NCI-H187 treated with DMSO at 0.1 percent for 48 hours (cell line): ENCODE results near the gene SPOCK1.
A peak's percentile ranks its signal among the peaks of the same experiment; 100 is the strongest.

ENCODE experiments used
- DNase-seq: peaks from one replicate; lab custom pipeline; 2025; lab: John Stamatoyannopoulos, UW

SPOCK1 gene

DNA sequence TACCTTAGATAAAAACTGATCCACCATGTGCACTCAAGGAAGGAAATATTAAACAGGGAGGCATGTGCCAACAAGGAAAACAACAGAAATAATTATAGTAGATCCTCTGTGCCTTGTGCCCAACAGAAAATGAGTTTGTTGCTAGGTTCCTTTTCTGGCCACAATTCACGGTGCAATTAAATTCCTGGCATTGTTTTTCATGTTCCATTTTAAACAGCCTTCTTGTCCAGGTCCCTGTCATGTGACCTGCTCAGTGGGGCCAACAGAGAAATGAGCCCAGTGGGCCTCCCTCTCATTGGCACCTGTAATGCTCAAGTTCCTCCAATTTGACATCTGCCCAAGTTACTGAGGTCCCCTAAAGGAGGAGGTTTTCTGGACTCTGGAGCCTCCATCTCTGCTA, 56.5 kb downstream of the SPOCK1 start:
- no peak for DNase-seq

- DNase-seq = peak; percentile 84
Observed at GRCh38 chr5:137441476-137441875, 57.6 kb downstream of the SPOCK1 start.

GRCh38 chr5:137440795-137441194, 58.3 kb downstream of the SPOCK1 start:
- DNase-seq = no peak

DNA sequence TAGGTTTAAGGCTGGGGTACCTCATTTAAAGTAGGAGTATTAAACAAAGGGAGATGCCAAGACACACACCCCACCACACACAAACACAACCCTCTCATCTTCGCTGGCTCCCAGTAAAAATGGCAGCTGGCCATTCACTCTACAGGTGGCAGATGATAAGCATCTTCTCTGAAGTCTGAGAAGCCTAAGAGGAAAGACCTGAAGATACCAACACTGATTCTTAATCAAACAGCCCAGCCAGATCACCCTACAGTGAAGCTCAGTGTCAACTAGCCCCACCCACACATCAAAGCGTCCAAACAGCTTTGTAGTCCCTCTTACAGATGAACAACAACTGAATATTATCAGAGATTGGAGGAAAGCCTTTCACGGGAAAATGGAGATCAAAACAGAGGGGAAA, 59.5 kb downstream of the SPOCK1 start:
- DNase-seq = no peak

DNA sequence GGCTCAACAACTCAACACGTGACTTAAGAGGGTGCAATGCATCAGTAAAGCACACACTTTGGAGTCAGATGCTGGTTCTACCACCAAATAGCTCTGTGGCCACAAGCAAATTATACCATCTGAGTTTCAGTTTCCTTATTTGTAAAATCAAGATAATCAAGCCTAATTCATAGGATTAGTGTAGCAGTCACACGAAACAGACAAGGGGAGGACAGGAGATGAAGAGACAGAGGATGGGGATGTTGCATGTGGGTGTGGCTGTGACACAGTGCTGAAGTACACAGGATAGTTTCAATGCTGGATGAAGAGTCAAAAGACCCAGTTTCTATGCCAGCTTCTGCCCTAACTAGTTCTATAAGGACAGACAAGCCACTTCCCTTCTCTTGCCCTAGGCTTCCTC, 60.2 kb downstream of the SPOCK1 start:
- DNase-seq = no peak

DNA sequence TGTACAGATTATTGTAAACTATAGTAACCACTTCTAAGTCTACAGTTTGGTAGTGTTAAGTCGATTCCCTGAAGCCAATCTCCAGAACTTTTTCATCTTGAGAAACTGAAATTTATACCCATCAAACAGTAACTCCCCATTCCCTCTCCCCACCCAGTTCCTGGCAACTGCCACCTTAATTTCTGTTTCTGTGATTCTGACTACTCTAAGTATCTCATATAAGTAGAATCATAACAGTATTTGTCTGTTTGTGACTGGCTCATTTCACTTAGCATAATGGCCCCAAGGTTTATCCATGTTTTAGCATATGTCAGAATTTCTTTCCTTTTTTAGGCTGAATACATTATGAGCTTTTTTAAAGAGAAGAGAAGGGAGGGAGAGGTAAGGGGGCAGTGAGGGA, 61.4 kb downstream of the SPOCK1 start:
- DNase-seq = no peak

GRCh38 chr5:137433539-137433938, 65.6 kb downstream of the SPOCK1 start:
- DNase-seq = no peak

GRCh38 chr5:137432376-137432775, 66.8 kb downstream of the SPOCK1 start:
- DNase-seq = no peak

GRCh38 chr5:137431051-137431450, 68.1 kb downstream of the SPOCK1 start:
- no peak for DNase-seq

GRCh38 chr5:137415231-137415681, 83.9 kb downstream of the SPOCK1 start:
- DNase-seq = no peak

DNA sequence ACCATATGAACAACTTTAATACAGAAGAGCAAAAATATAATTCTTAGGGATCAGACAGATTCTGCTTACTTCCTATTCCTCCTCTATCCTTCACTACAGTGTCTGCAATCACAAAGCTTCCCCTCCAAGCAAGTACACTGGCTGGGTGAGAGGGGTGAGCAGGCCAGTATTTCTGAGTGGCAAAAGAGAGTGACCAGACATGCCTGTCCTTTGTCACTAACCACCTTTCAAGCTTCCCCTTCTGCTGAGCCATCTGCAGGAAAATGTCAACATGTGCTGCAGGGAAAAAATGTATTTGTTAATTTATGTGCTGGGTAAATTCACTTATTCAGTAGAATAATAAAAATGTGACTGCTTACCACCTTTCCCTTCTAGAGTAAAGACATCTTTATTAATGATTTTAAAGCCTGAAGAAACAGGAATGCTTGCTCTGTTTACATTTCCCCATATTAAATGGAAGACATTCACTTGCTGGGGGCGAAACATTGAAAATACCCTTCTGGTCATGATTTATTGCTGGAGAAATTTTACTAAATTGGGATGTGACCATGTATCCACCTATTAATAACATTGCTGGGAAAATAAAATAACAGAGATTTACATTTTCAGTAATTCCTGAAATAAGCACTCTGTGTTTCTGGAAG, 84.9 kb downstream of the SPOCK1 start:
- no peak for DNase-seq

- DNase-seq = no peak
Observed at GRCh38 chr5:137412136-137412535, 87.0 kb downstream of the SPOCK1 start.

GRCh38 chr5:137410234-137411010, 88.7 kb downstream of the SPOCK1 start:
- DNase-seq = no peak

DNA sequence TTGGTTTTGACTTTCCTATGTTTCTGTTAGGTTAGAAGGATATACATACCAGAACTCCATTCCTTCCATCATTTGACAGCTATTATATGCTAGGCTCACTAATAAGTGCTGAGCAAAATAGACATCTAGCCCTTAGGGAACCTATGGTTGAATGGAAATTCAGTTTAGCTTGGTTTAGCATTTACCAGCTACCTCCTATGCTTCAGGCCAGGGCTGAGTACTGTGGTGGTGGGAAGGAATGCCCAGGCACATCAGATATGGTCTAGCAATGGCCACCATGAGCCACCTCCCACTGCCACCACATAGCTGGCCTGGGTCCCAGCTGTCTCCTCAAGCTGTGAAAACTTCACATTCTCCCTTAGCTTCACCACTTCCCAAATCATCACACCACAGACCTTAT, 89.4 kb downstream of the SPOCK1 start:
- DNase-seq = no peak

DNA sequence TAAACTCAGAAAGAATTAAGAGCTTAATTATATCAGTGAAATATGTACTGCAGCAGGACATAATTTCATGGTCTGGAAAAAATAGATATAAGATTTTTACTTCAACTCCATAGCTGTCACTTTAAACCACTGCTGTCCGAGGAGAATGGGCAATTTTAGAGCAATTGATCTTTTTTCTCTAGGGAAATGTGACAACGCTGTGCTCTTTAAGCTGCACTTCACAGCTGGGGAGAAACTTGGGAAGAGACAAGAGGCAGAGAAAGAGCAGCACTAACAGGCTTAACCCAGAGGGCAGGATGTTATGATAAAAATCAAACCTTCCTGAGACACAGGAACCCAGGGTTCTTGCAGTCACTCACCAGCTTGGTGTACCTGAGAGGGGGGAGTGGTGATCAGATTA, 92.0 kb downstream of the SPOCK1 start:
- no peak for DNase-seq

DNA sequence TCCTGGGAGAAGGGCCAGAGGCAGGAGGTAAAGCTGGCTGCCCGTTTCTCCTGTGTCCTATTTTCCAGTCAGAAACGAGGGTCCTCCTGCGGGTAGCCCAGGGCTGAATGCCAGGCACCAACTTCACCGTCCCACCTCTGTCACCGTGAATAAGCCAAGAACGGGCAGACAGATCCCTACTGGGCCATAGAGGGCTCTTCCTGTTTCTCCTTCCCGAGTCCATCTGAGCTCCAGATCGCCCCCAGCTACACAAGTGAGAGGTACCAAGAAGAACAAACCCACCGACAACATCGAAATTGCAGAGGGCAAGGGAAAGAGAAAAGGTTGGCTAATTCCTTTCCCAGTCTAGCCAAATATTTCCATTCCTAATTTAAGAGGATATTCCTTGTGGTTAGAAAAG, 93.7 kb downstream of the SPOCK1 start:
- DNase-seq = no peak

- no peak for DNase-seq
Observed at GRCh38 chr5:137403869-137404268, 95.3 kb downstream of the SPOCK1 start.

GRCh38 chr5:137402436-137403187, 96.5 kb downstream of the SPOCK1 start:
- no peak for DNase-seq

- DNase-seq = no peak
Observed at GRCh38 chr5:137401946-137402345, 97.2 kb downstream of the SPOCK1 start.

DNA sequence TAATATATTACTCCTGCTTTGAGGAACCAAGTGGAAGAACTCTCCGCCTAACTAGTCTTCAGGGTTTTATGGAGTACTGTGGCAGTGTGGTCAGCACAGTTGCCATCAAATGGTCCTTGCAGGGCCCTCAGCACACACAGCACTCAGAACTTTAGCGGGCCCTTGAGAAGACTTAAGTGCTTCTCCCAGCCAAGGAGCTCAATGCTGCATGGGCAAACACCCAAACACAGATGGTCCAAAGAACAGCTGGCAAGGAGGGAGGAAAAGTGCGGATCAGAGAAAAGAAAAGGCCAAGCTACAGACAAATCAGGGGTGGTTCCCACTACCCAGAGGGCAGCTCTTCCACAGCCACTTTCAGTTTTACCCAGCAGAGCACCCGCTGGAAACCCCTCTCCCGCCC, 98.6 kb downstream of the SPOCK1 start:
- DNase-seq = no peak

DNA sequence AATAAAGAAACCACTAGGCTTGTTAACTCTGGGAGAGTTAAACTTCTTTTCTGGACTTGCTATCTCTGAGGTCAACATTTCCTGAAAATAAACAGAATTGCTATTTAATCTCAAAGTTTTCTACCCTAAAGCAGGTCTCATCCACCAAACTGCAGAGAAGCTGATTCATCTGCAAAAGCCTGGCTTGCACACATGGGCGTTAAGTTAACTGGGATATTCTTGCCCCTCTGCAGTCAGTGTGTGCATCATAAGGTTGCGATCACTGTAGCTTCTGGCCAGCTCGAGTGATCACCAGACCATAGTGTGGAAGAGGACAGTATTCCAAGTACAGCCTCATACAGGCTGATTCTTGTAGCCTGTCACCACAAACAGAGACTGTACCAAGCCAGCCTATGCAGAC, 99.2 kb downstream of the SPOCK1 start:
- DNase-seq = no peak

DNA sequence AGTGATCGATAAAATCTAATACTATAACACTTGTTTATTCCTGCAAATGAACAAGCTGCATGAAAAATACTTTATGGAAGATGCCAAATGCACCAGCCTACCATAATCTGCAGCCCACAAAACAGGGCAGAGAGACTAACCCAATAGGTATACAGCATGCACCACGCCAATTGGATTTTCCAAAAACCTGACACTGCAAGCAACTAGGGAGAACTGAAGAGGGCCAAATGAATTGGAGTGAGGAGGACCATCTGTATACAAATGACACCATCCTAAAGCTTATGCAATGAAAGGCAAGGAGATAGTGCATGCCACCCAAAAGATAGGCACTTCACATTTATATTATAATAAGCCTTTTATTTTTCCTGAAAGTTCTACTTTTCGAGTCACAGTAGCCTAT, 100.4 kb downstream of the SPOCK1 start:
- no peak for DNase-seq

DNA sequence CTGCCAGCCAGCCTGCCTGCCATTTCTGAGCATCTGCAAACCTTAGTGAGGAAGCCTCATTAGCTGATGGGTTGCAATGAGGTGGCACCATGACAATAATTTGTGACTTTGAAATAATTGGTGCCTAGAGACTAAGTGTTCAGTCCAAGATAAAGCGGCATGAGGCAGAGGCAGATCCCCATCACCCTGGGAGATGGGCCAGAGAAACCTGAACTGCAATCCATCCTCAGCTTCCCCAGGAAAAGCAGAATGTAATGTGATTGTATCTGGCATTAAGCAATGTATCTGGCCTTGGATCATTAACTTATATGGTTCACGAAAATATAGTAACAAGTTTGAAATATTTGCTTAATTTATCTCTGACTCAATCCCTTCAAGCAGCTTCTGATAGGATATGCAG, 101.0 kb downstream of the SPOCK1 start:
- no peak for DNase-seq
